IPS DF 19.7 (cell line): Measurements from ENCODE around the gene SLC22A14.
"Not testable (repeated sequence)": the region's sequence is repeated elsewhere in the genome, so short reads cannot be mapped to it uniquely, and the experiment has no call there.

ENCODE experiments used
- DNase-seq: peaks from one replicate; pipeline ENCODE4 v3.0.0-alpha.2; 2013; ENCODE audit warnings: low read depth, low spot score

The SLC22A14 gene

GRCh38 chr3:38270606-38271005, 11.5 kb upstream of the SLC22A14 start:
- no peak for DNase-seq

GRCh38 chr3:38271553-38271952, 10.5 kb upstream of the SLC22A14 start:
- no peak for DNase-seq

GRCh38 chr3:38274864-38275649, 7.0 kb upstream of the SLC22A14 start:
- no peak for DNase-seq

- no peak for DNase-seq
These were observed 6.4 kb upstream of the SLC22A14 start for GRCh38 chr3:38275658-38276057.

GRCh38 chr3:38276081-38276916, 5.8 kb upstream of the SLC22A14 start:
- DNase-seq = no peak

GRCh38 chr3:38276917-38277630, 5.0 kb upstream of the SLC22A14 start:
- no peak for DNase-seq

GRCh38 chr3:38278841-38279240, 3.3 kb upstream of the SLC22A14 start:
- DNase-seq = no peak

GRCh38 chr3:38283810-38284755, 2.0 kb downstream of the SLC22A14 start:
- no peak for DNase-seq

- DNase-seq = no peak
These were observed 2.7 kb downstream of the SLC22A14 start for GRCh38 chr3:38284756-38285150.

- not testable (repeated sequence) for DNase-seq
These were observed 7.5 kb downstream of the SLC22A14 start for GRCh38 chr3:38289286-38290217.

GRCh38 chr3:38297053-38297452, 15.0 kb downstream of the SLC22A14 start:
- DNase-seq = not testable (repeated sequence)

- no peak for DNase-seq
These were observed 15.4 kb downstream of the SLC22A14 start for GRCh38 chr3:38297537-38297936.

GRCh38 chr3:38297947-38298711, 16.0 kb downstream of the SLC22A14 start:
- DNase-seq = no peak

GRCh38 chr3:38306941-38307340, 24.8 kb downstream of the SLC22A14 start:
- DNase-seq = no peak

GRCh38 chr3:38307599-38307998, 25.5 kb downstream of the SLC22A14 start:
- DNase-seq = no peak

- DNase-seq = no peak
These were observed 26.4 kb downstream of the SLC22A14 start for GRCh38 chr3:38308456-38308855.

GRCh38 chr3:38311476-38311875, 29.4 kb downstream of the SLC22A14 start:
- no peak for DNase-seq

GRCh38 chr3:38311941-38312340, 29.8 kb downstream of the SLC22A14 start:
- no peak for DNase-seq

GRCh38 chr3:38312356-38312755, 30.3 kb downstream of the SLC22A14 start:
- DNase-seq = no peak
